Fibroblast of lung (primary cell): Measurements from ENCODE around the gene PPM1G. TPM values are rescaled to one million over a fixed set of nuclear protein-coding genes. Genes with fewer than 3 reads are reported as not detected.

Experiments
- DNase-seq, 2 donors: peaks; one replicate each; pipeline versions ENCODE4 v3.0.0 to v3.0.0-alpha.2; 2010; ENCODE audit warnings: low read depth in 2 of 2
- H2AFZ ChIP-seq: 2 replicates; pipeline ENCODE4 v1.5.1; 2012; ENCODE audit warnings: low read length, control low read depth, inconsistent platforms
- H3K27ac ChIP-seq: 2 replicates; pipeline ENCODE4 v1.5.1; 2011; ENCODE audit warnings: low read length, control low read depth; ENCODE audit not compliant: insufficient read depth
- H3K27me3 ChIP-seq: 2 replicates; pipeline ENCODE4 v1.5.1; 2011; ENCODE audit warnings: mild to moderate bottlenecking, low read length; ENCODE audit not compliant: control insufficient read depth, insufficient read depth
- H3K36me3 ChIP-seq: 2 replicates; pipeline ENCODE4 v1.5.1; 2011; ENCODE audit warnings: low read length; ENCODE audit not compliant: control insufficient read depth, insufficient read depth
- H3K4me1 ChIP-seq: 2 replicates; pipeline ENCODE4 v1.5.1; 2011; ENCODE audit warnings: low read length; ENCODE audit not compliant: control insufficient read depth, insufficient read depth; ENCODE audit errors: extremely low read depth
- H3K4me2 ChIP-seq: 2 replicates; pipeline ENCODE4 v1.5.1; 2011; ENCODE audit warnings: low read length, control low read depth; ENCODE audit not compliant: insufficient read depth; ENCODE audit errors: extremely low read depth
- H3K4me3 ChIP-seq, 4 experiments: fragments of 200-600 bp in 1 of 4; sonication (generic) in 1 of 4; replicated peaks in 1 of 4; 2 replicates each; pipeline ENCODE4 v1.5.1; 2011 to 2016; ENCODE audit warnings: low read length in 4 of 4, low read depth in 3 of 4, mild to moderate bottlenecking in 3 of 4, control low read depth in 2 of 4, inconsistent platforms in 1 of 4, mixed read lengths in 1 of 4; ENCODE audit not compliant: insufficient read depth in 1 of 4; ENCODE audit errors: control extremely low read depth in 1 of 4
- H3K79me2 ChIP-seq: 2 replicates; pipeline ENCODE4 v1.5.1; 2012; ENCODE audit warnings: mild to moderate bottlenecking, low read length, inconsistent platforms; ENCODE audit not compliant: control insufficient read depth, insufficient read depth
- H3K9ac ChIP-seq: 2 replicates; pipeline ENCODE4 v1.5.1; 2011; ENCODE audit warnings: mild to moderate bottlenecking, low read length, control low read depth; ENCODE audit not compliant: insufficient read depth
- H3K9me3 ChIP-seq: 2 replicates; pipeline ENCODE4 v1.5.1; 2012; ENCODE audit warnings: low read depth, low read length; ENCODE audit not compliant: control insufficient read depth, insufficient read depth
- H4K20me1 ChIP-seq: 2 replicates; pipeline ENCODE4 v1.5.1; 2011; ENCODE audit warnings: low read length; ENCODE audit not compliant: control insufficient read depth, insufficient read depth; ENCODE audit errors: extremely low read depth
- CTCF ChIP-seq, 2 donors: IDR thresholded peaks in 1 of 2; conservative IDR thresholded peaks in 1 of 2; 1 replicate in 1 of 2; 2 replicates in 1 of 2; pipeline ENCODE4 v1.5.1; 2011 to 2012; ENCODE audit warnings: low read length in 2 of 2, control low read depth in 1 of 2, inconsistent platforms in 1 of 2, low read depth in 1 of 2, mild to moderate bottlenecking in 1 of 2
- EZH2 ChIP-seq: IDR thresholded peaks from 2 replicates; pipeline ENCODE4 v1.5.1; 2012; ENCODE audit warnings: low read length, control low read depth, mild to moderate bottlenecking; ENCODE audit errors: missing control alignments
- polyA plus RNA-seq, 2 donors: library from polyadenylated mRNA; depleted of rRNA in 1 of 2; stranded (reverse) in 1 of 2; unstranded in 1 of 2; fragments of >200 nt; gene quantifications; 2 replicates each; pipeline ENCODE4 v1.2.1, GENCODE V29; 2011 to 2012; ENCODE audit warnings: missing spikeins in 1 of 2
- total RNA-seq: library from RNA; depleted of rRNA; stranded (reverse); fragments of >200 nt; gene quantifications from 2 replicates; pipeline ENCODE4 v1.2.1, GENCODE V29; 2014

Gene PPM1G
- total and polyA plus RNA-seq, 2 donors (not counting 1 experiment from before 2014, with no cell fraction given) = 54.7 to 67.0 TPM

- no peaks in the 10 kb centered on the region for H3K4me1 ChIP-seq
- no peaks in the 10 kb centered on the region for H3K79me2 ChIP-seq
- no peak overlapping the region for H3K27ac ChIP-seq
- H3K36me3 ChIP-seq = peaks cover 26% of the 10 kb centered on the region
- no peak overlapping the region for H3K4me3 ChIP-seq
- H3K9me3 ChIP-seq = no peaks in the 10 kb centered on the region
- no peaks in the 10 kb centered on the region for H3K27me3 ChIP-seq
- no peak overlapping the region for H2AFZ ChIP-seq
- H4K20me1 ChIP-seq = no peaks in the 10 kb centered on the region
- no peak for DNase-seq
- H3K9ac ChIP-seq = no peak overlapping the region
- H3K4me2 ChIP-seq = no peak overlapping the region
- TF ChIP-seq EZH2 = no peak
- TF ChIP-seq CTCF (conservative IDR thresholded peaks at IDR 0.05 in 1 of 2, IDR thresholded peaks at IDR 0.05 in 1 of 2; ENCODE audit: low read depth in 1 of 2, low read length in 2 of 2) = no peak
Observed at GRCh38 chr2:27441226-27441926, 32.0 kb upstream of the PPM1G start.

GRCh38 chr2:27435628-27436027 lies 26.2 kb upstream of the PPM1G start:
- no peak overlapping the region for H3K4me3 ChIP-seq
- DNase-seq = no peak
- no peak overlapping the region for H3K27ac ChIP-seq
- H3K79me2 ChIP-seq = peaks cover 23% of the 10 kb centered on the region
- H3K9me3 ChIP-seq = no peaks in the 10 kb centered on the region
- H3K9ac ChIP-seq = no peak overlapping the region
- H3K36me3 ChIP-seq = peaks cover 19% of the 10 kb centered on the region
- H4K20me1 ChIP-seq = no peaks in the 10 kb centered on the region
- H3K4me2 ChIP-seq = no peak overlapping the region
- no peaks in the 10 kb centered on the region for H3K27me3 ChIP-seq
- peaks cover under 1% of the 10 kb centered on the region for H3K4me1 ChIP-seq
- no peak overlapping the region for H2AFZ ChIP-seq
- TF ChIP-seq EZH2 = no peak
- no peak for TF ChIP-seq CTCF (conservative IDR thresholded peaks at IDR 0.05 in 1 of 2, IDR thresholded peaks at IDR 0.05 in 1 of 2; ENCODE audit: low read depth in 1 of 2, low read length in 2 of 2)

GRCh38 chr2:27431395-27431794 lies 22.0 kb upstream of the PPM1G start:
- H3K4me3 ChIP-seq = no peak overlapping the region
- H3K4me2 ChIP-seq = no peak overlapping the region
- H3K9me3 ChIP-seq = no peaks in the 10 kb centered on the region
- H3K27me3 ChIP-seq = no peaks in the 10 kb centered on the region
- no peak overlapping the region for H3K27ac ChIP-seq
- no peak overlapping the region for H3K9ac ChIP-seq
- no peak for TF ChIP-seq EZH2
- no peak for TF ChIP-seq CTCF (conservative IDR thresholded peaks at IDR 0.05 in 1 of 2, IDR thresholded peaks at IDR 0.05 in 1 of 2; ENCODE audit: low read depth in 1 of 2, low read length in 2 of 2)
- peaks cover 7% of the 10 kb centered on the region for H3K36me3 ChIP-seq
- H2AFZ ChIP-seq = no peak overlapping the region
- peak; percentile 19 to 66 for DNase-seq
- no peaks in the 10 kb centered on the region for H4K20me1 ChIP-seq
- peaks cover 6% of the 10 kb centered on the region for H3K4me1 ChIP-seq
- peaks cover 38% of the 10 kb centered on the region for H3K79me2 ChIP-seq
